Measurements from ENCODE around the gene PRKCA.

- TF ChIP-seq CTCF (IDR thresholded peaks at IDR 0.05) (no peak), POLR2A (IDR thresholded peaks at IDR 0.05) (no peak), EP300 (IDR thresholded peaks at IDR 0.05) (no peak)
Measured at GRCh38 chr17:66364990-66365490, 62.6 kb downstream of the PRKCA start.
